Measurements from ENCODE around the gene SLC49A3. TPM values are rescaled to one million over a fixed set of nuclear protein-coding genes. Genes with fewer than 3 reads are reported as not detected.

SLC49A3 gene
- total and polyA plus RNA-seq, 2 of the 13 experiments (the other 11 are each of a cell fraction or from before 2014, with no cell fraction given), result 0.07 to 0.17 TPM

- POLR2A ChIA-PET, result no interaction called here
Measured at GRCh38 chr4:653831-654502, 35.0 kb downstream of the SLC49A3 start.

DNA sequence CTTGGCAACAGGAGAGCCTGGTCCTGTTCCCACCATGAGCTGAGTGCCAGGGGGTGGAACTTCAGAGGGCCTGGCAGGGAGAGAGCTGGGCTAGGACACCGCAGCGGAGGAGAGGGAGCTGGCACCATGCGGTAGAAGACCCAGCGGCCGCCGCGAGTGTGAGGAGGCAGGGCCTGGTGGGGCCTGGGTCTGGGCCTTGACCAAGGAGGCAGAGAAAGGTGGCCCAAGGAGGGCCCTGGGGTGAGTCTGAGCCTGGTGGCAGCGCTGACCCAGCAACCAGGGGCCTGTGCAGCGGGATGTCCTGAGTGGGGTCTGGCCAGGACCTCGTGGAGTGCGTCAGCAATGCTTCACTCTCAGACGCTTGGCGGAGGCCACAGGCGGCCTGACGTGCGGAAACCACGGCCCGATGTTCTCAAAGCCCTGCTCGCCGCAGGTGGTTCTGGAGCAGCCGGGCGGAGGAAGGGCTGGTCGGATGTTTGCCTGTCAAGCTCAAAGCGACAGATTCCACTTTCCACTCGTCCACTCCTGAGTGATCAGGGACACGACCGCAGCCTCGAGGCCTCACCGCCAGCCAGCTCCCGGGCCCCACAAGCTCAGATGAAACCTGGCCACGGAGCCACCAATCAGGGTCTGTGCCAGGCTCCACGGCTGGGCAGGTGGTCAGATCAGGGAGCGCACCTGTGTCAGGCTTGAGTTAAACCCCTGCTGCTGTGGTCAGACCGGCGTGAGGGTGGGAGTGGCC, 35.7 kb downstream of the SLC49A3 start:
- FAIRE-seq (no peak), ATAC-seq (no peak), DNase-seq (ENCODE audit: low spot score) (no peak)
- POLR2A ChIA-PET, result no interaction called here
- intact Hi-C loops (cut with micrococcal nuclease; ENCODE audit: unreplicated experiment) (no loop called here), in situ Hi-C loops (cut with HindIII; ENCODE audit: extremely low pct_ligation_motif_present, low pct_unique_long_range_greater_than_20kb) (no loop called here)
- CTCF ChIA-PET (ENCODE audit: low intra/inter-chr PET ratio, low total read pairs), result no interaction called here
- no peaks in the 10 kb centered on the region for H3K36me3 ChIP-seq (replicated peaks in 1 of 2; ENCODE audit: control insufficient read depth in 1 of 2, insufficient read depth in 2 of 2, low read length in 2 of 2)
- no peaks in the 10 kb centered on the region for H3K79me2 ChIP-seq (ENCODE audit: insufficient read depth, low read length)
- H4K20me1 ChIP-seq (ENCODE audit: insufficient read depth, low read length), result no peaks in the 10 kb centered on the region
- H3K4me1 ChIP-seq (ENCODE audit: insufficient read depth, low read length), result peaks cover 62% of the 10 kb centered on the region
- H2AFZ ChIP-seq (ENCODE audit: low read length), result no peak overlapping the region
- no TSS peak for BruUV-seq (replicated peaks)
- no peak overlapping the region for H3K4me2 ChIP-seq (ENCODE audit: low read depth, low read length)
- no peak overlapping the region for H3K9ac ChIP-seq (ENCODE audit: insufficient read depth, low read depth, low read length)
- no peak overlapping the region for H3K27ac ChIP-seq (ENCODE audit: extremely low read length, insufficient read depth, low read length)
- no peak overlapping the region for H3K4me3 ChIP-seq (replicated peaks in 1 of 3; ENCODE audit: insufficient read depth in 1 of 3, low read depth in 2 of 3, low read length in 3 of 3)
- no peaks in the 10 kb centered on the region for H3K9me3 ChIP-seq (ENCODE audit: low read length)
- peaks cover 18 to 68% of the 10 kb centered on the region in 2 experiments for H3K27me3 ChIP-seq (ENCODE audit: control insufficient read depth in 1 of 2, insufficient read depth in 2 of 2, low read length in 2 of 2)
- 75% methylated on average over 22 of the region's 35 CpGs for WGBS (ENCODE audit: low lambda C conversion rate)
- TF ChIP-seq ARHGAP35 (CRISPR knock-in tag; IDR thresholded peaks at IDR 0.05; ENCODE audit: borderline replicate concordance) (no peak), PHF8 (CRISPR knock-in tag; IDR thresholded peaks at IDR 0.05) (no peak), ZNF234 (CRISPR knock-in tag; conservative IDR thresholded peaks at IDR 0.05) (no peak), ZNF260 (CRISPR knock-in tag; IDR thresholded peaks at IDR 0.05; ENCODE audit: borderline replicate concordance, low read depth) (no peak), ZNF20 (CRISPR knock-in tag; IDR thresholded peaks at IDR 0.05) (no peak), POLR2AphosphoS5 (IDR thresholded peaks at IDR 0.05; ENCODE audit: low read depth, low read length) (no peak), NAIF1 (CRISPR knock-in tag; IDR thresholded peaks at IDR 0.05; ENCODE audit: borderline replicate concordance) (no peak), ZIK1 (CRISPR knock-in tag; IDR thresholded peaks at IDR 0.05; ENCODE audit: borderline replicate concordance, low read depth) (no peak), ATM (IDR thresholded peaks at IDR 0.05; ENCODE audit: borderline replicate concordance) (no peak), MLX (CRISPR knock-in tag; IDR thresholded peaks at IDR 0.05) (no peak), E2F5 (CRISPR knock-in tag; conservative IDR thresholded peaks at IDR 0.05) (no peak), ZNF430 (CRISPR knock-in tag; IDR thresholded peaks at IDR 0.05) (no peak), ZNF367 (CRISPR knock-in tag; IDR thresholded peaks at IDR 0.05; ENCODE audit: borderline replicate concordance) (no peak)
- TF ChIP-seq, protein P1, sequence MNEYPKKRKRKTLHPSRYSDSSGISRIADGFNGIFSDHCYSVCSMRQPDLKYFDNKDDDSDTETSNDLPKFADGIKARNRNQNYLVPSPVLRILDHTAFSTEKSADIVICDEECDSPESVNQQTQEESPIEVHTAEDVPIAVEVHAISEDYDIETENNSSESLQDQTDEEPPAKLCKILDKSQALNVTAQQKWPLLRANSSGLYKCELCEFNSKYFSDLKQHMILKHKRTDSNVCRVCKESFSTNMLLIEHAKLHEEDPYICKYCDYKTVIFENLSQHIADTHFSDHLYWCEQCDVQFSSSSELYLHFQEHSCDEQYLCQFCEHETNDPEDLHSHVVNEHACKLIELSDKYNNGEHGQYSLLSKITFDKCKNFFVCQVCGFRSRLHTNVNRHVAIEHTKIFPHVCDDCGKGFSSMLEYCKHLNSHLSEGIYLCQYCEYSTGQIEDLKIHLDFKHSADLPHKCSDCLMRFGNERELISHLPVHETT (CRISPR knock-in tag; conservative IDR thresholded peaks at IDR 0.05), result no peak

More at GRCh38 chr4:653831-654502, 35.0 kb downstream of the SLC49A3 start:
- no peak for FAIRE-seq
- no peak overlapping the region for H3K4me2 ChIP-seq (ENCODE audit: low read depth, low read length)
- WGBS (ENCODE audit: low lambda C conversion rate), result 33% methylated on average over 9 of the region's 29 CpGs
- H4K20me1 ChIP-seq (ENCODE audit: insufficient read depth, low read length), result no peaks in the 10 kb centered on the region
- no peak overlapping the region for H3K9ac ChIP-seq (ENCODE audit: insufficient read depth, low read depth, low read length)
- CTCF ChIA-PET (ENCODE audit: low intra/inter-chr PET ratio, low total read pairs), result no interaction called here
- H2AFZ ChIP-seq (ENCODE audit: low read length), result no peak overlapping the region
- intact Hi-C loops (cut with micrococcal nuclease; ENCODE audit: unreplicated experiment), result no loop called here
- peaks cover 14 to 60% of the 10 kb centered on the region in 2 experiments for H3K27me3 ChIP-seq (ENCODE audit: control insufficient read depth in 1 of 2, insufficient read depth in 2 of 2, low read length in 2 of 2)
- no peak overlapping the region for H3K27ac ChIP-seq (ENCODE audit: extremely low read length, insufficient read depth, low read length)
- in situ Hi-C loops (cut with HindIII; ENCODE audit: extremely low pct_ligation_motif_present, low pct_unique_long_range_greater_than_20kb), result no loop called here
- no peaks in the 10 kb centered on the region for H3K79me2 ChIP-seq (ENCODE audit: insufficient read depth, low read length)
- no peak overlapping the region for H3K4me3 ChIP-seq (replicated peaks in 1 of 3; ENCODE audit: insufficient read depth in 1 of 3, low read depth in 2 of 3, low read length in 3 of 3)
- TF ChIP-seq MTA1 (CRISPR knock-in tag; IDR thresholded peaks at IDR 0.05; ENCODE audit: borderline replicate concordance), result no peak
- no peak for TF ChIP-seq ZNF577 (CRISPR knock-in tag; IDR thresholded peaks at IDR 0.05; ENCODE audit: borderline replicate concordance, low read depth)
- no peak for TF ChIP-seq CCAR2 (optimal IDR thresholded peaks at IDR 0.05; ENCODE audit: low read depth, low read length)
- ATAC-seq, result no peak
- H3K9me3 ChIP-seq (ENCODE audit: low read length), result no peaks in the 10 kb centered on the region
- H3K4me1 ChIP-seq (ENCODE audit: insufficient read depth, low read length), result peaks cover 62% of the 10 kb centered on the region
- DNase-seq (ENCODE audit: low spot score), result no peak
- no peaks in the 10 kb centered on the region for H3K36me3 ChIP-seq (replicated peaks in 1 of 2; ENCODE audit: control insufficient read depth in 1 of 2, insufficient read depth in 2 of 2, low read length in 2 of 2)
- BruUV-seq (replicated peaks), result no TSS peak
